ENCODE data around the gene FBXO17. TPM values are rescaled to one million over a fixed set of nuclear protein-coding genes. Genes with fewer than 3 reads are reported as not detected.

Gene FBXO17
- polyA plus RNA-seq, 1 donor from 2014 or later = 4.1 TPM

Other genes starting within 250 kb of the FBXO17 start
- 0.44 TPM for gene CAPN12, start 231.3 kb downstream of the FBXO17 start, polyA plus RNA-seq (ENCODE audit: insufficient read depth, low read depth, low replicate concordance)
- gene LGALS7, start 202.2 kb downstream of the FBXO17 start, polyA plus RNA-seq (ENCODE audit: insufficient read depth, low read depth, low replicate concordance) = not detected
- not detected for gene LGALS7B, start 186.5 kb downstream of the FBXO17 start, polyA plus RNA-seq (ENCODE audit: insufficient read depth, low read depth, low replicate concordance)
- 0.93 TPM for gene LGALS4, start 162.8 kb downstream of the FBXO17 start, polyA plus RNA-seq (ENCODE audit: insufficient read depth, low read depth, low replicate concordance)
- gene ECH1, start 143.9 kb downstream of the FBXO17 start, polyA plus RNA-seq (ENCODE audit: insufficient read depth, low read depth, low replicate concordance) = 280 TPM
- gene HNRNPL, start 125.8 kb downstream of the FBXO17 start, polyA plus RNA-seq (ENCODE audit: insufficient read depth, low read depth, low replicate concordance) = 465 TPM
- 4.3 TPM for gene RINL, start 97.5 kb downstream of the FBXO17 start, polyA plus RNA-seq (ENCODE audit: insufficient read depth, low read depth, low replicate concordance)
- 247 TPM for gene SIRT2, start 76.1 kb downstream of the FBXO17 start, polyA plus RNA-seq (ENCODE audit: insufficient read depth, low read depth, low replicate concordance)
- gene NFKBIB, start 75.8 kb downstream of the FBXO17 start, polyA plus RNA-seq (ENCODE audit: insufficient read depth, low read depth, low replicate concordance) = 23.3 TPM
- 2.1 TPM for gene CCER2, start 63.6 kb downstream of the FBXO17 start, polyA plus RNA-seq (ENCODE audit: insufficient read depth, low read depth, low replicate concordance)
- gene SARS2, start 45.0 kb downstream of the FBXO17 start, polyA plus RNA-seq (ENCODE audit: insufficient read depth, low read depth, low replicate concordance) = 26.5 TPM
- 34.1 TPM for gene MRPS12, start 44.8 kb downstream of the FBXO17 start, polyA plus RNA-seq (ENCODE audit: insufficient read depth, low read depth, low replicate concordance)
- gene FBXO27, start 56.8 kb upstream of the FBXO17 start, polyA plus RNA-seq (ENCODE audit: insufficient read depth, low read depth, low replicate concordance) = 4.9 TPM
- gene ACP7, start 108.6 kb upstream of the FBXO17 start, polyA plus RNA-seq (ENCODE audit: insufficient read depth, low read depth, low replicate concordance) = 1.3 TPM
- gene PAK4, start 150.0 kb upstream of the FBXO17 start, polyA plus RNA-seq (ENCODE audit: insufficient read depth, low read depth, low replicate concordance) = 90.2 TPM
- gene NCCRP1, start 221.2 kb upstream of the FBXO17 start, polyA plus RNA-seq (ENCODE audit: insufficient read depth, low read depth, low replicate concordance) = not detected
- gene SYCN, start 228.5 kb upstream of the FBXO17 start, polyA plus RNA-seq (ENCODE audit: insufficient read depth, low read depth, low replicate concordance) = not detected

Data from brain (organoid and tissue), 1 donor.